HepG2 (cell line): Measurements from ENCODE around the gene ST6GALNAC6. TPM values are rescaled to one million over a fixed set of nuclear protein-coding genes. Genes with fewer than 3 reads are reported as not detected.

Experiments
- ATAC-seq: fragments of 200-7000 bp; cut with Tn5 transposase; 3 replicates; pipeline ENCODE4 v1.9.1; 2020; ENCODE audit warnings: mild to moderate bottlenecking, moderate library complexity
- BruUV-seq: library from RNA; stranded (reverse); fragments of 400-500 nt; replicated peaks from 2 replicates; lab custom pipeline; 2021; lab: Mats Ljungman, UMichigan
- CTCF ChIA-PET: fragments of 300-600 bp; formaldehyde crosslinking; extraction: SDS; loops from one replicate; lab custom pipeline; 2021; ENCODE audit warnings: low total read pairs, inconsistent platforms, low intra/inter-chr PET ratio; lab: Yijun Ruan, JAX
- POLR2A ChIA-PET: fragments of 350-600 bp; sonication (Branson Sonifier 250); formaldehyde crosslinking; loops from one replicate; lab custom pipeline; 2020; ENCODE audit warnings: antibody characterized with exemption, inconsistent platforms; lab: Yijun Ruan, JAX
- DNase-seq: peaks from one replicate; pipeline ENCODE4 v3.0.0-alpha.2; 2015; ENCODE audit warnings: low spot score
- FAIRE-seq: peaks from 3 replicates; lab custom pipeline; 2011; peaks lifted over from hg19 to GRCh38; lab: Jason Lieb, UNC
- H2AFZ ChIP-seq: one replicate; pipeline ENCODE4 v1.6.1; 2011; ENCODE audit warnings: low read length, inconsistent platforms
- H3K27ac ChIP-seq: fragments of 300-600 bp; 3 replicates; pipeline ENCODE4 v1.8.0; 2011; ENCODE audit warnings: mixed run types, mild to moderate bottlenecking, mixed read lengths, low read length, inconsistent platforms; ENCODE audit not compliant: insufficient read depth; ENCODE audit errors: extremely low read length
- H3K27me3 ChIP-seq, 2 experiments: fragments of 200-600 bp in 1 of 2; 2 replicates in 1 of 2; 3 replicates in 1 of 2; pipeline versions ENCODE4 v1.6.0 to v1.8.0; 2011; ENCODE audit warnings: low read length in 2 of 2, mild to moderate bottlenecking in 2 of 2, moderate library complexity in 2 of 2, inconsistent platforms in 1 of 2; ENCODE audit not compliant: insufficient read depth in 2 of 2, control insufficient read depth in 1 of 2
- H3K36me3 ChIP-seq, 2 experiments: fragments of 200-600 bp in 1 of 2; replicated peaks in 1 of 2; 2 replicates in 1 of 2; 3 replicates in 1 of 2; pipeline versions ENCODE4 v1.5.1 to v1.8.0; 2011; ENCODE audit warnings: low read length in 2 of 2, inconsistent platforms in 1 of 2; ENCODE audit not compliant: insufficient read depth in 2 of 2, control insufficient read depth in 1 of 2
- H3K4me1 ChIP-seq: 2 replicates; pipeline ENCODE4 v1.5.1; 2012; ENCODE audit warnings: low read length, inconsistent platforms; ENCODE audit not compliant: insufficient read depth
- H3K4me2 ChIP-seq: 2 replicates; pipeline ENCODE4 v1.6.0; 2011; ENCODE audit warnings: low read depth, low read length, inconsistent platforms
- H3K4me3 ChIP-seq, 3 experiments: fragments of 200-600 bp in 1 of 3; sonication (generic), shearing (Covaris generic) in 1 of 3; replicated peaks in 1 of 3; 2 replicates each; pipeline ENCODE4 v1.5.1; 2011 to 2016; ENCODE audit warnings: low read length in 3 of 3, inconsistent platforms in 2 of 3, low read depth in 2 of 3, mild to moderate bottlenecking in 2 of 3, control low read depth in 1 of 3, mixed read lengths in 1 of 3; ENCODE audit not compliant: insufficient read depth in 1 of 3
- H3K79me2 ChIP-seq: one replicate; pipeline ENCODE4 v1.6.1; 2011; ENCODE audit warnings: low read length, inconsistent platforms; ENCODE audit not compliant: insufficient read depth
- H3K9ac ChIP-seq: 2 replicates; pipeline ENCODE4 v1.6.0; 2011; ENCODE audit warnings: mild to moderate bottlenecking, low read depth, low read length, inconsistent platforms; ENCODE audit not compliant: insufficient read depth
- H3K9me3 ChIP-seq: 2 replicates; pipeline ENCODE4 v1.5.1; 2012; ENCODE audit warnings: mild to moderate bottlenecking, low read length
- H4K20me1 ChIP-seq: 2 replicates; pipeline ENCODE4 v1.6.0; 2011; ENCODE audit warnings: inconsistent platforms, mild to moderate bottlenecking, low read length, moderate library complexity; ENCODE audit not compliant: insufficient read depth
- GABPA ChIP-seq, 2 experiments: IDR thresholded peaks; 2 replicates each; pipeline ENCODE4 v1.6.1; 2011 to 2016; ENCODE audit warnings: low read depth in 2 of 2, low read length in 1 of 2, missing biosample characterization in 1 of 2, missing genetic modification characterization in 1 of 2
- MED13 ChIP-seq: sonication (generic); formaldehyde crosslinking; IDR thresholded peaks from 2 replicates; pipeline ENCODE4 v1.5.0; 2020; ENCODE audit warnings: missing genetic modification reagents
- NFE2L2 ChIP-seq: fragments of 150-350 bp; IDR thresholded peaks from 2 replicates; pipeline ENCODE4 v1.6.1; 2014; ENCODE audit warnings: low read length
- RAD51 ChIP-seq: fragments of 450-650 bp; IDR thresholded peaks from 2 replicates; pipeline ENCODE4 v1.6.1; 2016; ENCODE audit warnings: borderline replicate concordance
- RCOR2 ChIP-seq: IDR thresholded peaks from 2 replicates; pipeline ENCODE4 v1.6.1; 2016; ENCODE audit warnings: missing biosample characterization, missing genetic modification reagents
- TCF7 ChIP-seq: sonication (generic); IDR thresholded peaks from 2 replicates; pipeline ENCODE4 v1.6.1; 2016; ENCODE audit warnings: antibody characterized with exemption, low read depth
- ZZZ3 ChIP-seq: sonication (generic); formaldehyde crosslinking; IDR thresholded peaks from 2 replicates; pipeline ENCODE4 v1.4.0; 2020; ENCODE audit warnings: missing genetic modification reagents, mild to moderate bottlenecking, borderline replicate concordance
- WGBS: methylation state at CpG from one replicate; pipeline ENCODE4 v1.1.6; 2017; ENCODE audit warnings: low lambda C conversion rate; 5-methylcytosine and 5-hydroxymethylcytosine counted together
- in situ Hi-C: cut with HindIII; loops from 2 replicates; pipeline ENCODE4 v1.10.0; 2017; ENCODE audit warnings: low pct_unique_long_range_greater_than_20kb; ENCODE audit not compliant: extremely low pct_ligation_motif_present
- intact Hi-C: fragments of 100-400 bp; cut with micrococcal nuclease; formaldehyde crosslinking; loops from one replicate; pipeline ENCODE4 v1.10.0; 2022; ENCODE audit not compliant: unreplicated experiment
- polyA plus RNA-seq, 8 experiments: library from polyadenylated mRNA; depleted of rRNA in 3 of 8; stranded (reverse) in 7 of 8; unstranded in 1 of 8; fragments of >200 nt; fragmentation: Illumina TruSeq in 4 of 8; extraction: Trizol in 4 of 8; gene quantifications; 2 replicates each; pipeline versions ENCODE4 v1.2.1 to v1.2.3, GENCODE V29; 2011 to 2016; ENCODE audit warnings: low read depth in 4 of 8, missing spikeins in 1 of 8, mixed read lengths in 1 of 8; ENCODE audit not compliant: insufficient read depth in 1 of 8
- total RNA-seq, 5 experiments: library from RNA; depleted of rRNA; stranded (reverse); fragments of >200 nt; fragmentation: Illumina TruSeq; extraction: Trizol; gene quantifications; 2 replicates each; pipeline ENCODE4 v1.2.3, GENCODE V29; 2016; ENCODE audit warnings: low read depth in 1 of 5
- TF ChIP-seq, protein P1 (sequence below): sonication (generic); formaldehyde crosslinking; IDR thresholded peaks from 2 replicates; pipeline ENCODE4 v1.4.0; 2020; ENCODE audit warnings: missing genetic modification reagents
- TF ChIP-seq, protein P2 (sequence below): sonication (generic); formaldehyde crosslinking; IDR thresholded peaks from 2 replicates; pipeline ENCODE4 v1.8.0; 2022; ENCODE audit warnings: missing genetic modification reagents, low read depth, mild to moderate bottlenecking, borderline replicate concordance

The ST6GALNAC6 gene
- total and polyA plus RNA-seq, 2 of the 13 experiments (the other 11 are each of a cell fraction or from before 2014, with no cell fraction given) = 18.5 to 65.4 TPM

DNA sequence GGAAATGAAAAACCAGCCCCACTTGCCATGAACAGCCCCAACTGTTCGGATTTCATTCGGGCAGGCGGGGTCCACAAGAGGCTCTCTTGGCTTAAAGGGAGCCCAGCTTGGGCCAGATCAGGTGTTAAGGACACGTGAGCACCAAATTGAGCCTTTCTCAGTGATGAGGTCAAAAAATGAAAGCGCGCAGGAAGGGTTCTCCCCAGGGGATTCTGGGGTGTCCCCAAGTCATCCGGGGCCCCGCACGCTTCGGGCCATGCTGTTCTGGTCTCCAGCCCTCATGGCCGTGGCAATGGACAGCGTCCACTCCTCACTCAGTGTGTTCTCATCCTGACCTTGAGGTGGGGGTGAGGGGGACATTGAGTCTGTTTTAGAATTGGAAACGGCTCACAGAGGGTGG lies 32.9 kb downstream of the ST6GALNAC6 start:
- Histone ChIP-seq H3K27me3 (no peaks in the 10 kb centered on the region), H3K4me1 (peaks cover 35% of the 10 kb centered on the region), H3K36me3 (no peaks in the 10 kb centered on the region; a peak in 2 of 5 replicates), H3K9me3 (no peaks in the 10 kb centered on the region), H3K79me2 (no peaks in the 10 kb centered on the region), H3K27ac (no peak overlapping the region), H3K4me2 (no peak overlapping the region), H3K9ac (no peak overlapping the region), H4K20me1 (no peaks in the 10 kb centered on the region), H3K4me3 (no peak overlapping the region), H2AFZ (no peak overlapping the region)
- FAIRE-seq = no peak
- ChIA-PET POLR2A (no interaction called here), CTCF (no interaction called here)
- no peak for TF ChIP-seq RAD51
- TF ChIP-seq ZZZ3 = no peak
- TF ChIP-seq, protein P1, sequence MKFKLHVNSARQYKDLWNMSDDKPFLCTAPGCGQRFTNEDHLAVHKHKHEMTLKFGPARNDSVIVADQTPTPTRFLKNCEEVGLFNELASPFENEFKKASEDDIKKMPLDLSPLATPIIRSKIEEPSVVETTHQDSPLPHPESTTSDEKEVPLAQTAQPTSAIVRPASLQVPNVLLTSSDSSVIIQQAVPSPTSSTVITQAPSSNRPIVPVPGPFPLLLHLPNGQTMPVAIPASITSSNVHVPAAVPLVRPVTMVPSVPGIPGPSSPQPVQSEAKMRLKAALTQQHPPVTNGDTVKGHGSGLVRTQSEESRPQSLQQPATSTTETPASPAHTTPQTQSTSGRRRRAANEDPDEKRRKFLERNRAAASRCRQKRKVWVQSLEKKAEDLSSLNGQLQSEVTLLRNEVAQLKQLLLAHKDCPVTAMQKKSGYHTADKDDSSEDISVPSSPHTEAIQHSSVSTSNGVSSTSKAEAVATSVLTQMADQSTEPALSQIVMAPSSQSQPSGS (CRISPR knock-in tag) = no peak
- no peak for TF ChIP-seq MED13 (CRISPR knock-in tag)
- TF ChIP-seq, protein P2, sequence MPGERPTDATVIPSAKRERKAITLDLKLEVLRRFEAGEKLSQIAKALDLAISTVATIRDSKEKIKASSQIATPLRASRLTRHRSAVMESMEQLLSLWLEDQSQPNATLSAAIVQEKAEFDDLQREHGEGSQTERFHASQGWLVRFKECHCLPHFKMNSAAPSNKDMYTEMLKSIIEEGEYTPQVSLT (CRISPR knock-in tag) = no peak
- TF ChIP-seq GABPA (IDR thresholded peaks at IDR 0.05; ENCODE audit: low read depth, low read length) = no peak
- no peak for TF ChIP-seq GABPA (CRISPR knock-in tag; IDR thresholded peaks at IDR 0.05; ENCODE audit: low read depth)
- no peak for TF ChIP-seq NFE2L2
- TF ChIP-seq TCF7 = no peak
- TF ChIP-seq RCOR2 (CRISPR knock-in tag) = no peak
- in situ Hi-C loops = no loop called here
- BruUV-seq = no TSS peak
- no peak for DNase-seq
- WGBS = 96% methylated on average over 10 of the region's 13 CpGs
- ATAC-seq = no peak
- intact Hi-C loops = no loop called here
